SK-N-MC (cell line): ENCODE data around the gene TACR2.

Source experiments
- DNase-seq: peaks from one replicate; pipeline ENCODE4 v3.0.0-alpha.2; 2011; ENCODE audit warnings: low read depth, low spot score
- H3K27ac ChIP-seq: fragments of 200-600 bp; sonication (generic); 2 replicates; pipeline ENCODE4 v1.5.1; 2016; ENCODE audit warnings: mixed run types
- H3K36me3 ChIP-seq: fragments of 200-600 bp; sonication (generic); 2 replicates; pipeline ENCODE4 v1.6.1; 2017; ENCODE audit warnings: antibody characterized with exemption, low read length, mixed read lengths; ENCODE audit not compliant: insufficient read depth
- H3K4me3 ChIP-seq: fragments of 200-600 bp; sonication (generic); 2 replicates; pipeline ENCODE4 v1.5.1; 2016
- H3K9ac ChIP-seq: fragments of 200-600 bp; sonication (generic); 2 replicates; pipeline ENCODE4 v1.8.0; 2017; ENCODE audit warnings: mixed run types, mixed read lengths; ENCODE audit not compliant: insufficient read length
- H3K9me3 ChIP-seq: fragments of 200-600 bp; sonication (generic); 2 replicates; pipeline ENCODE4 v1.6.1; 2017; ENCODE audit warnings: low read depth, mild to moderate bottlenecking, antibody characterized with exemption, low read length, moderate library complexity, mixed read lengths
- EZH2 ChIP-seq: fragments of 200-600 bp; sonication (generic); IDR thresholded peaks from one replicate; pipeline ENCODE4 v1.6.1; 2017; ENCODE audit warnings: antibody characterized with exemption
- FOXP2 ChIP-seq: optimal IDR thresholded peaks from 2 replicates; pipeline ENCODE3; 2011; ENCODE audit warnings: mild to moderate bottlenecking, moderate library complexity; ENCODE audit not compliant: insufficient read depth; ENCODE audit errors: extremely low read length, control extremely low read depth
- POLR2AphosphoS5 ChIP-seq: IDR thresholded peaks from 2 replicates; pipeline ENCODE4 v1.6.1; 2012; ENCODE audit warnings: mild to moderate bottlenecking, low read depth, low read length, borderline replicate concordance

TACR2 gene

GRCh38 chr10:69392481-69393000, 24.2 kb downstream of the TACR2 start:
- Histone ChIP-seq H3K36me3 (no peaks in the 10 kb centered on the region), H3K27ac (no peak overlapping the region)

DNA sequence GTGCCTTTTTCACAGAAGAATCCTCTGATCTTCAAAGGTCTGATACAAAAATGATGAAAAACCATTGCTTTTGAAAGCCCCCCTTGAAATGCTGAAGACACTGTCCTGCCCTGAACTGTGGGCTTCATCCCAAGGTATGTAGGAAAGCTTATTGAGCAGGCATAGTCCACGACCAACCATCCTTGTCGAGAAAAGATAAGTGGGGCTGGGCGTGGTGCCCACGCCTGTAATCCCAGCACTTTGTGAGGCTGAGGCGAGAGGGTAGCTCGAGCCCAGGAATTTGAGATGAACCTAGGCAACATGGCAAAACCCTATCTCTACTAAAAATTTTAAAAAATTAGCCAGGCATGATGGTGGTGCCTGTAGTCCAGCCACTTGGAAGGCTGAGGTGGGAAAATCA, 25.6 kb downstream of the TACR2 start:
- no peak overlapping the region for H3K27ac ChIP-seq

More at GRCh38 chr10:69392481-69393000, 24.2 kb downstream of the TACR2 start:
- Histone ChIP-seq H3K9ac (no peak overlapping the region), H3K4me3 (no peak overlapping the region), H3K9me3 (no peaks in the 10 kb centered on the region)
- TF ChIP-seq EZH2 (no peak), FOXP2 (no peak), POLR2AphosphoS5 (no peak)
- DNase-seq, result no peak

DNA sequence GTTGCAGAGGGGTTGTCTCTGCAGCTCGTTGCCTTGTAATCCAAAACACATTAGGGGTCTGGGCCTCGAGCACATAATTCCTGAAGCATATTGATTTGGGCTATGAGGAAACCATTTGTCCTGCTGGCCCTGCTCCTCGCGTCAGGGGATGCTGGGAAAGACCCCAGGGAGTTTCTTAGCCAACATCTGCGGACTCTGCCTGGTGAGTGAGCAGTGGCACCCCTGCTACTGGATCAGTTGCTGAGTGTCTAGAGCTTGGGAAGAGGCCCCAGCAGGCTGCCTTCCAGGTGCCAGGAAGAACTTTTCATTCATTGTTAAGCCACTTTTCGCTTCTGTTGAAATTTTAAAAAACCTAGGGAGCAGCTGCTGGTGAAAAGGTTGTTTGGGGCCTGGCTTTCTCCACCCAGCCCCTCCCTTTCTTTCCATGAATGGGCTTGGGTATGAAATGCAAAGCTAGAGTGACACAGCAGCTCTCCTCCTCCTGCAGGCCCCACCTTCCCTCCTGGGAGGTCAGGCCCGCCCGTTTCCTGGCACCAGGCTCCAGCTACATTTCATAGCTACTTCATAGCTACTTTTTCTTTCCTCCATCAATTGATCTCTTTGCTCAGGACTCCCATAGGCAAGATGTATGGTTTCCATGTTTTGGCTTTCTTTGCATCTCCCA, 26.8 kb downstream of the TACR2 start:
- no peaks in the 10 kb centered on the region for H3K36me3 ChIP-seq
- H3K9ac ChIP-seq, result no peak overlapping the region
- no peak for DNase-seq
- TF ChIP-seq FOXP2 (no peak), EZH2 (no peak), POLR2AphosphoS5 (no peak)
- no peak overlapping the region for H3K27ac ChIP-seq
- H3K9me3 ChIP-seq, result no peaks in the 10 kb centered on the region
- no peak overlapping the region for H3K4me3 ChIP-seq

More for the DNA sequence above, 25.6 kb downstream of the TACR2 start:
- TF ChIP-seq POLR2AphosphoS5, result no peak
- no peak for DNase-seq
- no peak overlapping the region for H3K9ac ChIP-seq
- H3K4me3 ChIP-seq, result no peak overlapping the region
- no peaks in the 10 kb centered on the region for H3K9me3 ChIP-seq
- H3K36me3 ChIP-seq, result no peaks in the 10 kb centered on the region

DNA sequence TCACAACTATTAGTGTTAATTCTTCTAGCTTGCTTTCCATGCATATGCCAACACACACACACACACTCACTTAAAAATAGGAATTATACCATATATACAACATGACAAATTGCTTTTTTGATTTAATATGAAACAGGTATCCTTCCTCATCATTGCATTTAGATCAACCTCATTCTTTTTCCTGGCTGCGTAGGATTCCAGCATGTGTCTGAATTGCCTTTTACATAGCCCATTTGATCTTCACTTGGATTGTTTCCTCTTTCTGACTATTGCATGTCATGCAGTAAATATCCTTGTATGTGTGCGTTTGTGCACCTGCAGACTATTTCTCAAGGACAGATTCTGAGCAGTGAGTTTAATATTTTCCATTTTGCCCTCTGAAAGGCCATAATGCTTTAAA, 28.2 kb downstream of the TACR2 start:
- H3K36me3 ChIP-seq, result no peaks in the 10 kb centered on the region
- H3K4me3 ChIP-seq, result no peak overlapping the region
- TF ChIP-seq EZH2 (no peak), FOXP2 (no peak), POLR2AphosphoS5 (no peak)
- H3K9ac ChIP-seq, result no peak overlapping the region
- H3K9me3 ChIP-seq, result no peaks in the 10 kb centered on the region
- no peak for DNase-seq
- no peak overlapping the region for H3K27ac ChIP-seq

DNA sequence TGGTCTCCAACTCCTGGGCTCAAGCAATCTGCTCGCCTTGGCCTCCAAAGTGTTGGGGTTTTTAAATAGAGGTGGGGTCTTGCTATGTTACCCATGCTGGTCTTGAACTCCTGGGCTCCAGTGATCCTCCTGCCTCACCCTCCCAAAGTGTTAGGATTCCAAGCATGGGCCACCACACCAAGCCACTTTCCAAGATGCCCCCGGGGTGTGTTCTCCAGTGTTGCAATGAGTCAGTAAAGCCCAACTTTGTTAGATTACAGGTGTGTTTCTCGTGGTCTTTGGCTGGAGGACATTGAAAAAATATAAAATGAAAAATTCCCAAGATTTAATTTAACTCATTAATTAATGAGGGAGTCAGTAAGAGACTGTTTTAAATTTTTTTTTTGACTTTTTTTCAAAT, 29.2 kb downstream of the TACR2 start:
- no peak overlapping the region for H3K9ac ChIP-seq
- no peak overlapping the region for H3K4me3 ChIP-seq
- H3K27ac ChIP-seq, result no peak overlapping the region
- DNase-seq, result no peak
- no peaks in the 10 kb centered on the region for H3K9me3 ChIP-seq
- H3K36me3 ChIP-seq, result no peaks in the 10 kb centered on the region
- TF ChIP-seq FOXP2 (no peak), POLR2AphosphoS5 (no peak), EZH2 (no peak)

DNA sequence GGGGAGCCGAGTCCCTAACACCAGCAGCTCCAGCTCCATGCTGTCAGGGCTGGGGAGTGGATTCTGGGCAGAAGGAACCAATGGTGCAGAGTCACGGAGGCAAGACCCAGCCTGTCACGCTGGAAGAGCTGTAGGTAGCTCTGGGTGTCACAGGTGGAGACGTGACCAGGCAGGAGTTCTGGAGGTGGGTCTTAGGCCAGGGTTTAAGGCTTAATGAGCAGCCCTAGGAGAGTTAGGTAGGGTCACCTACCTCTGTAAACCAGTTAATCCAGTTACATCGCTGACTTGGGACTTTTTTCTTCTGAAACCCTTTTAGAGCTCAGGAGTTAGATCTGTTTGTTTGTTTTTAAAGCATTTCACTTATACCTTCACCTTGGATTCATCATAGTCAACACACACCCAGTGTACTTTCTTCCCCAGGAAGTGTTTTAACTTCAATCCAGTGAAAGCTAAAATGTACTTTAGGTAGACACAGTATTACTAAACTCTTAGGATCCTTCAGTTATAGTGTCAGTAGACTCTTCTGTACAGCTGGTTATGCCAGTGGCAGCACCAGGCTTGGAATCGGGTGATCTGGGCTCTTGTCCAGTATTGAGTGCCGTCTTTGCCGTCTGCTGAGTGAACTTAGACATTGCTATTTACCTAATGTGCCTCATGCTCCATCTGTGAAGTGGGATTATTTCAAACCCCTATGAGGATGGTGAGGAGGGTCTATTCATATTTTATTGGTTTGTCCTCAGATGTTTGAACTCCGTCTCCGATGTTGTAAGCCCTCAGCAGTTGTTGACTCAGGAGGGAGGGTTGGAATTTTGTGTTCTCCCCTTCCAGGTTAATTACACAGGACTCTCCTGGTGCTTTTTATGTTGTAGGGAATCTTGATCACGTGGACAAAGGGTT, 31.0 kb downstream of the TACR2 start:
- Histone ChIP-seq H3K9me3 (no peaks in the 10 kb centered on the region), H3K27ac (no peak overlapping the region), H3K36me3 (no peaks in the 10 kb centered on the region), H3K4me3 (no peak overlapping the region), H3K9ac (no peak overlapping the region)
- TF ChIP-seq POLR2AphosphoS5, result no peak
- TF ChIP-seq FOXP2, result no peak
- no peak for TF ChIP-seq EZH2
- no peak for DNase-seq

- H3K36me3 ChIP-seq, result no peaks in the 10 kb centered on the region
- DNase-seq, result no peak
Measured at GRCh38 chr10:69384320-69384719, 32.4 kb downstream of the TACR2 start.

DNA sequence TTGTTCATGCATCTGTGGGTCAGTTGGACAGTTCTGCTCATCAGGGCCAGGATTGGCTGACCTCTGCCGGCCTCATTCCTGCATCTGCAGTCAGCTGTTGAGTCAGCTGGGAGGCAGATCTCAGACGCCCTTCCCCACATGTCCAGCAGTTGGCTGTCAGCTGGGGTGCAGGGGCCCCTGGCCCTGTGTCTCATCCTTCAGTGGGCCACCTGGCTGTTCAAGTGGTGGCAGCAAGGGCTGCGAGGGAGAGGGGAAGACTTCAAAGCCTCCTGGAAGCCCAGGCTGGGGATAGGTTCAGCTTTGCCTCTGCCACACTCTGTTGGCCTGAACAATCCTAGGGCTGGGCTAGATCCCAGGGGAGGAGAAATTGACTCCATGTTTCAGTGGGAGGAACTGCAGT, 33.2 kb downstream of the TACR2 start:
- Histone ChIP-seq H3K27ac (no peak overlapping the region), H3K9me3 (no peaks in the 10 kb centered on the region), H3K9ac (no peak overlapping the region), H3K36me3 (no peaks in the 10 kb centered on the region), H3K4me3 (no peak overlapping the region)
- no peak for TF ChIP-seq FOXP2
- TF ChIP-seq EZH2, result no peak
- no peak for TF ChIP-seq POLR2AphosphoS5
- DNase-seq, result no peak

More at GRCh38 chr10:69384320-69384719, 32.4 kb downstream of the TACR2 start:
- Histone ChIP-seq H3K9me3 (no peaks in the 10 kb centered on the region), H3K4me3 (no peak overlapping the region), H3K9ac (no peak overlapping the region), H3K27ac (no peak overlapping the region)
- TF ChIP-seq EZH2 (no peak), POLR2AphosphoS5 (no peak), FOXP2 (no peak)
